Non-pigmented ciliary epithelial cell (primary cell): ENCODE results near the gene TIPRL.
"Not testable (repeated sequence)": the region's sequence is repeated elsewhere in the genome, so short reads cannot be mapped to it uniquely, and the experiment has no call there.

ENCODE experiments used
- DNase-seq: peaks from one replicate; pipeline ENCODE4 v3.0.0-alpha.2; 2010; ENCODE audit warnings: low read depth

TIPRL gene

GRCh38 chr1:168178638-168179437 is at the start of gene TIPRL:
Gene TIPRL (plus strand): TSS chr1:168178962. CDS start chr1:168179078, 116 bp downstream.
- DNase-seq = peak; percentile 97

- DNase-seq = no peak
Measured at GRCh38 chr1:168129933-168130332, 48.8 kb upstream of the TIPRL start.

GRCh38 chr1:168134132-168134531 is 44.6 kb upstream of the TIPRL start:
- no peak for DNase-seq

GRCh38 chr1:168134642-168135041 is 44.1 kb upstream of the TIPRL start:
- DNase-seq = no peak

GRCh38 chr1:168135116-168135920 is 43.4 kb upstream of the TIPRL start:
- DNase-seq = no peak

- DNase-seq = no peak
Measured at GRCh38 chr1:168135921-168136708, 42.6 kb upstream of the TIPRL start.

GRCh38 chr1:168136709-168137514 is 41.9 kb upstream of the TIPRL start, which contains the start of gene GPR161:
Gene GPR161 (minus strand): TSS chr1:168136930. CDS start chr1:168104850, 32,080 bp downstream.
- DNase-seq = no peak

GRCh38 chr1:168137515-168137821 is 41.3 kb upstream of the TIPRL start:
- DNase-seq = no peak

GRCh38 chr1:168138134-168138533 is 40.6 kb upstream of the TIPRL start:
- DNase-seq = no peak

GRCh38 chr1:168139070-168139469 is 39.7 kb upstream of the TIPRL start:
- no peak for DNase-seq

- DNase-seq = no peak
Measured at GRCh38 chr1:168141871-168142385, 36.8 kb upstream of the TIPRL start.

GRCh38 chr1:168145184-168146159 is 33.3 kb upstream of the TIPRL start:
- no peak for DNase-seq

GRCh38 chr1:168146160-168146539 is 32.6 kb upstream of the TIPRL start:
- DNase-seq = no peak

GRCh38 chr1:168146626-168147025 is 32.1 kb upstream of the TIPRL start:
- DNase-seq = no peak

- no peak for DNase-seq
Measured at GRCh38 chr1:168148916-168149315, 29.8 kb upstream of the TIPRL start.

- DNase-seq = no peak
Measured at GRCh38 chr1:168150283-168150682, 28.5 kb upstream of the TIPRL start.

GRCh38 chr1:168151935-168152334 is 26.8 kb upstream of the TIPRL start:
- DNase-seq = no peak

- DNase-seq = not testable (repeated sequence)
Measured at GRCh38 chr1:168154707-168155106, 24.1 kb upstream of the TIPRL start.

GRCh38 chr1:168155910-168156309 is 22.9 kb upstream of the TIPRL start:
- no peak for DNase-seq

- DNase-seq = no peak
Measured at GRCh38 chr1:168157638-168158037, 21.1 kb upstream of the TIPRL start.
